SH-SY5Y (cell line): Measurements from ENCODE around the gene ACBD4.

ENCODE experiments used
- GATA2 ChIP-seq: IDR thresholded peaks from 2 replicates; pipeline ENCODE4 v1.6.1; 2011; ENCODE audit warnings: mild to moderate bottlenecking, low read depth, low read length
- GATA3 ChIP-seq: IDR thresholded peaks from 2 replicates; pipeline ENCODE4 v1.6.1; 2011; ENCODE audit warnings: low read depth, mild to moderate bottlenecking, low read length, moderate library complexity

GRCh38 chr17:45101883-45102811 is 33.3 kb upstream of the ACBD4 start:
- TF ChIP-seq GATA2 (no peak), GATA3 (no peak)
